CD8-positive, alpha-beta memory T cell (primary cell): ENCODE results near the gene ATP6V0E2. TPM values are rescaled to one million over a fixed set of nuclear protein-coding genes. Genes with fewer than 3 reads are reported as not detected.

Source experiments
- CTCF ChIA-PET: fragments of 350-600 bp; sonication (Branson Sonifier 250); formaldehyde crosslinking; loops from one replicate; lab custom pipeline; 2021; ENCODE audit warnings: antibody characterized with exemption; lab: Charles Lee
- POLR2A ChIA-PET: fragments of 350-600 bp; sonication (Branson Sonifier 250); formaldehyde crosslinking; loops from one replicate; lab custom pipeline; 2021; ENCODE audit warnings: antibody characterized with exemption; lab: Charles Lee
- DNase-seq, 5 donors: peaks; one replicate each; pipeline versions ENCODE4 v3.0.0 to v3.0.0-alpha.2; 2020 to 2022; ENCODE audit warnings: mixed read lengths in 1 of 5
- H3K27ac ChIP-seq: one replicate; pipeline ENCODE4 v1.7.0; 2013; ENCODE audit warnings: low read depth, mild to moderate bottlenecking, low read length, moderate library complexity
- H3K27me3 ChIP-seq: 2 replicates; pipeline ENCODE4 v1.7.0; 2013; ENCODE audit warnings: low read length, mild to moderate bottlenecking; ENCODE audit not compliant: insufficient read depth, poor library complexity, severe bottlenecking
- H3K36me3 ChIP-seq: 2 replicates; pipeline ENCODE4 v1.7.0; 2013; ENCODE audit warnings: mild to moderate bottlenecking, low read length, moderate library complexity; ENCODE audit not compliant: insufficient read depth
- H3K4me1 ChIP-seq: 2 replicates; pipeline ENCODE4 v1.7.0; 2013; ENCODE audit warnings: mild to moderate bottlenecking, low read length, moderate library complexity; ENCODE audit not compliant: insufficient read depth
- H3K4me3 ChIP-seq: 2 replicates; pipeline ENCODE4 v1.7.0; 2013; ENCODE audit warnings: mild to moderate bottlenecking, low read length
- H3K9me3 ChIP-seq: 2 replicates; pipeline ENCODE4 v1.7.0; 2013; ENCODE audit warnings: mild to moderate bottlenecking, low read length
- H3K27ac Mint-ChIP-seq, 8 donors: one replicate each; pipeline ENCODE4 v1.8.0; 2020 to 2021; ENCODE audit warnings: mixed read lengths in 8 of 8, mild to moderate bottlenecking in 6 of 8, inconsistent platforms in 3 of 8, moderate library complexity in 3 of 8
- H3K27me3 Mint-ChIP-seq, 2 donors: one replicate each; pipeline ENCODE4 v1.8.0; 2020 to 2021; ENCODE audit warnings: mixed read lengths in 2 of 2, mild to moderate bottlenecking in 1 of 2, moderate library complexity in 1 of 2
- H3K36me3 Mint-ChIP-seq, 3 donors: one replicate each; pipeline ENCODE4 v1.8.0; 2020 to 2021; ENCODE audit warnings: mixed read lengths in 3 of 3, inconsistent platforms in 1 of 3, mild to moderate bottlenecking in 1 of 3
- H3K4me1 Mint-ChIP-seq, 3 donors: one replicate each; pipeline ENCODE4 v1.8.0; 2020 to 2021; ENCODE audit warnings: mixed read lengths in 3 of 3, inconsistent platforms in 1 of 3, mild to moderate bottlenecking in 1 of 3
- H3K4me3 Mint-ChIP-seq, 7 donors: one replicate each; pipeline ENCODE4 v1.8.0; 2020 to 2021; ENCODE audit warnings: mixed read lengths in 7 of 7, mild to moderate bottlenecking in 6 of 7, moderate library complexity in 4 of 7, inconsistent platforms in 2 of 7
- H3K9me3 Mint-ChIP-seq, 5 donors: one replicate each; pipeline ENCODE4 v1.8.0; 2020 to 2022; ENCODE audit warnings: mixed read lengths in 5 of 5, mild to moderate bottlenecking in 3 of 5, moderate library complexity in 2 of 5, inconsistent platforms in 1 of 5
- polyA plus RNA-seq: library from polyadenylated mRNA; unstranded; fragments of 300-500 nt; fragmentation: Illumina TruSeq; gene quantifications from one replicate; pipeline ENCODE4 v1.2.3, GENCODE V29; 2021
- total RNA-seq, 2 experiments: library from RNA; stranded (reverse); gene quantifications; one replicate each; pipeline ENCODE4 v1.2.3, GENCODE V29; 2021

Gene ATP6V0E2
- total and polyA plus RNA-seq, 3 experiments from 2014 or later: 68.3 to 144 (median 76.2) TPM

DNA sequence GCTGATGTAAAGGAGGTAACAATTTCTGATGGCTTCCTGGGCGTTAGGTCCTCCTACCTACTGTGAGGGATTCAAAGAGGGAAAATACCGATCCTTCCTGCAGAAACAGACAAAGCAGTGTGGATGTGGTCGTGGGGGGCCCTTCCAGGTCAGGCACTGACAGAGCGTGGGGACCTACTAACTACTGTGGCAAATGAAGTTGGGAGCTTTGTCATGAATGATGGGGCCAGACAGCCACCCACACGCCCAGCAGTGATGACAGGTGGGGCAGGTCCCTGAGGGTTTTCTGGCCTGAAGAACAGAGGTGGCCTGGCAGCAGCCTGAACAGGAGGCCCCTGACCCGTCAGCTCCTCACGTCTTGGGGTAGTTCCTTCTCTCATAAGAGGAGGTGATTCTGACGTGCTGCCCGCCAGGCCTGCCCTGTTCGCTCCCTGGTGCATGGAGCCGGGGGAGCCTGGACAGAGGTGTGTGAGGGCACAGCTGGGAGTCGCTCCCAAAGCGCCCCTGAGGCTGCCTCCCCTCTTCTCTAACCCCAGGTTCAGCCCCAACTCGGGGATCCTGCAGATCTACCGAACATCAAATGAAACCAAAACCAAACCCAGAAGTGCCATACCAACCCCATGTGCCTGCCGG lies 4.2 kb downstream of the ATP6V0E2 start:
- peaks cover 25 to 44% (median 42%) of the 10 kb centered on the region in 3 donors for H3K4me1 Mint-ChIP-seq
- H3K27me3 ChIP-seq: no peaks in the 10 kb centered on the region
- no peaks in the 10 kb centered on the region for H3K36me3 ChIP-seq
- H3K36me3 Mint-ChIP-seq: peaks cover 2 to 58% (median 7%) of the 10 kb centered on the region in 3 donors
- no peaks in the 10 kb centered on the region for H3K9me3 ChIP-seq
- no peak for DNase-seq
- ChIA-PET POLR2A (no interaction called here), CTCF (no interaction called here)
- H3K27ac ChIP-seq: no peak overlapping the region
- no peaks in the 10 kb centered on the region for H3K9me3 Mint-ChIP-seq
- peak overlapping the region in 2 of 8 donors; percentile 11 to 66 for H3K27ac Mint-ChIP-seq
- peaks cover 17% of the 10 kb centered on the region for H3K4me1 ChIP-seq
- peak overlapping the region in 1 of 7 donors; percentile 34 for H3K4me3 Mint-ChIP-seq
- H3K27me3 Mint-ChIP-seq: no peaks in the 10 kb centered on the region
- no peak overlapping the region for H3K4me3 ChIP-seq

DNA sequence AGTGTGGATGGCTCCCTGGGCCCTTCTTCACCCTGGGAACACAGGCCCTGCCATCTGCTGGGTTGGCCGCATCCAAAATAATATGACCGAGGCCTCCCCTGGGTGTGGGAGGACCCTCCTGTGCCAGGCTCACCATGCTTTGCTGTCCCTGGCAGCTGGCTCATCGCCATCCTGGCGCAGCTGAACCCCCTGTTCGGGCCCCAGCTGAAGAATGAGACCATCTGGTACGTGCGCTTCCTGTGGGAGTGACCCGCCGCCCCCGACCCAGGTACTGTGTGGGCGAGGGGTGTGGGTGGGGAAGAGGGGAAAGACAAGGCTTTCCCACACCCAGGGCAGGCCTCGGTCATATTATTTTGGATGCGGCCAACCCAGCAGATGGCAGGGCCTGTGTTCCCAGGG lies 4.8 kb downstream of the ATP6V0E2 start:
- Mint-ChIP-seq H3K4me1 (peaks cover 30 to 47% (median 46%) of the 10 kb centered on the region in 3 donors), H3K36me3 (peaks cover 2 to 55% (median 7%) of the 10 kb centered on the region in 3 donors), H3K27me3 (no peaks in the 10 kb centered on the region), H3K9me3 (no peaks in the 10 kb centered on the region), H3K27ac (no peak overlapping the region), H3K4me3 (peak overlapping the region in 1 of 7 donors; percentile 34)
- CTCF ChIA-PET: no interaction called here
- no peak overlapping the region for H3K4me3 ChIP-seq
- no peaks in the 10 kb centered on the region for H3K27me3 ChIP-seq
- peaks cover 18% of the 10 kb centered on the region for H3K4me1 ChIP-seq
- H3K27ac ChIP-seq: no peak overlapping the region
- no peak for DNase-seq
- H3K36me3 ChIP-seq: no peaks in the 10 kb centered on the region
- POLR2A ChIA-PET: no interaction called here
- H3K9me3 ChIP-seq: no peaks in the 10 kb centered on the region

DNA sequence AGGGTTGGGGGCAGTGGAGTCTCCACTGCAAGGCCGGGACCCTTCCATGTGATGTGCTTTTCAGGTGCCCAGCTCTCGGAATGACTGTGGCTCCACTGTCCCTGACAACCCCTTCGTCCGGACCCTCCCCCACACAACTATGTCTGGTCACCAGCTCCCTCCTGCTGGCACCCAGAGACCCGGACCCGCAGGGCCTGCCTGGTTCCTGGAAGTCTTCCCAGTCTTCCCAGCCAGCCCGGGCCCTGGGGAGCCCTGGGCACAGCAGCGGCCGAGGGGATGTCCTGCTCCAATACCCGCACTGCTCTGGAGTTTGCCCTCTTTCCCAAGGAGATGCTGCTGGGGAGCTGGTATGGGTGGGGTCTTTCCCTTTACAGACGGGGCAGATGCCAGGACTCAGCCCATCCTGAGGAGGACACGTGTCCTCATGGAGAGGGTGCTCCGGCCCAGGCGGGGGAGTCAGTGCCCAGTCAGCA lies 5.5 kb downstream of the ATP6V0E2 start:
- Histone ChIP-seq H3K4me1 (peaks cover 19% of the 10 kb centered on the region), H3K36me3 (no peaks in the 10 kb centered on the region), H3K4me3 (no peak overlapping the region), H3K27ac (no peak overlapping the region), H3K27me3 (no peaks in the 10 kb centered on the region), H3K9me3 (no peaks in the 10 kb centered on the region)
- H3K4me1 Mint-ChIP-seq: peaks cover 29 to 48% (median 47%) of the 10 kb centered on the region in 3 donors
- no peak overlapping the region for H3K27ac Mint-ChIP-seq
- no peak for DNase-seq
- POLR2A ChIA-PET: no interaction called here
- H3K9me3 Mint-ChIP-seq: no peaks in the 10 kb centered on the region
- H3K36me3 Mint-ChIP-seq: peaks cover 2 to 55% (median 7%) of the 10 kb centered on the region in 3 donors
- no peaks in the 10 kb centered on the region for H3K27me3 Mint-ChIP-seq
- CTCF ChIA-PET: no interaction called here
- peak overlapping the region in 1 of 7 donors; percentile 8 for H3K4me3 Mint-ChIP-seq

DNA sequence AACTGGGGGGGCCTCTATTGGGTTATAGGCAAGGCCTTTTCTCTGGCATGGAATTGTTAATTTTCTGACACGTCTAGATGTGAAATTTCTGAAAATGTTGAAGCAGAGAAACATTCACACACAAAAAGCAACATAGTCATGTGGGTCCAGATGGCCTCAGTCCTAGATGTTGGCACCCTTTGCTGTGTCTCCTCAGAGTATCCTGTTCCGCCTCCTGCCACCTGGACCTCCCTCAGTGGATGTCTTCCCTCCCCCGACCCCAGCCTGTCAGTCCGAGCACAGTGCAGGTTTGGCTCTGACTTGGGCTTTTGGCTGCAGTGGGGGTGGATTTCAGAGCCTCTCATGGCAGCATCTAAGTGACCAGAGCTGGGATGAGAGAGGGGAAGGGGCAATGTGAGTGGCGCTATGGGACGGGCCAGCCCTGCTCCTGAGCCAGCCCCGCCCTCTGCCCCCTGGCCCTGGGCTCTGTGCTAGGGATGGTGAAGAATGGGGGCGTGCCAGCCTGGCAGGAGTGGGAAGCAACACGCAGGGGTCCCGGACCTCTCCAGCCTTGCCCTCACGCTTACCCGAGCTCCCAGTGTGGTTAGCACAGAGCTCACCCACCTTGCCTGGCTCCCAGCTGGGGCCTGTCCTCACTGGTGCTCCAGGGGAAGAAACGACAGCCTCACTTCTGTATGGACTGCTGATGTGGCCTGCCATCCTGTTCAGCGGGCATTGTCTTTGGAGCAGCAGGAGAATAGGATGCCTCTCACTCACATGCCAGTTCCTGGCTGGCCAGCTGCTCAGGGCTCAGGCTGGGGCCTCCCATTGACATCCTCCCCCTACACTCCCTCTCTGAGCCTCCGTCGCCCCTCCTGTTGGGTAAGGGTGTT lies 6.2 kb downstream of the ATP6V0E2 start:
- H3K36me3 ChIP-seq: no peaks in the 10 kb centered on the region
- CTCF ChIA-PET: no interaction called here
- Mint-ChIP-seq H3K27ac (peak overlapping the region in 1 of 8 donors; percentile 88), H3K27me3 (no peaks in the 10 kb centered on the region), H3K36me3 (peaks cover 2 to 56% (median 7%) of the 10 kb centered on the region in 3 donors), H3K4me3 (peak overlapping the region in 1 of 7 donors; percentile 8), H3K4me1 (peaks cover 22 to 41% (median 40%) of the 10 kb centered on the region in 3 donors), H3K9me3 (no peaks in the 10 kb centered on the region)
- DNase-seq: no peak
- no peak overlapping the region for H3K4me3 ChIP-seq
- no peaks in the 10 kb centered on the region for H3K9me3 ChIP-seq
- peaks cover 12% of the 10 kb centered on the region for H3K4me1 ChIP-seq
- POLR2A ChIA-PET: no interaction called here
- no peak overlapping the region for H3K27ac ChIP-seq
- no peaks in the 10 kb centered on the region for H3K27me3 ChIP-seq

DNA sequence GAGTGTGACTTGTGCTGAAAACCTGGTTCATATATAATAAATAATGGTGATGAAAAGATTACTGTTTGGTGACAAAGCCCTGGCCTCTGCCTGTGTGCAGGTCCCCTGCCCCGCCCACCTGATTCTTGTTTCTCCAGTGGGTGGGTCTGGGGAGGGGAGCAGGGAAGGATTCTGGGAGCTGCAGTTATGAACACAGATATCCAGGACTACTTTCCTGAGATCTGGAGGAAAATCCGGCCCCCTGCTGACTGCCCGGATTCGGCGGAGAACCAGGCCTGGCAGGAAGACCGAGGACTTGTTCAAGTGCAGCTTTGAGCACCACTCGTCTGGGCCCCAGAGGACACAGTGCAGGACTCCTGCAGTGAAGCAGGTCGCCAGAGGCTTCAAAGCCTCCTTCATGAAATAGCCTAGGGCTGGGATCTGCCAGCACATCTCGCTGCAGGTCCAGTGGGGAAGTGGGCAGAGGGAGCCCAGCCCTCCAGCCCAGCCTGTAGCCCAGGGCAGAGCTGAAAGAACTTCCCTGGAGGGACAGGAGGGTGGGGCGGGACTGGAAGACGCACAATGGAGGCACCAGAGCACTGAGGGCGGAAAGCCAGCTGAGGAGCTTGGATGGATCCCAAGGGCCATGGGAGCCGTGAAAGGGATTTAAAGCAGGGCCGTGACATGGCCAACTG lies 7.0 kb downstream of the ATP6V0E2 start:
- Histone ChIP-seq H3K27ac (no peak overlapping the region), H3K9me3 (no peaks in the 10 kb centered on the region), H3K4me3 (no peak overlapping the region), H3K36me3 (no peaks in the 10 kb centered on the region), H3K4me1 (peaks cover 5% of the 10 kb centered on the region), H3K27me3 (no peaks in the 10 kb centered on the region)
- H3K4me1 Mint-ChIP-seq: peaks cover 15 to 33% (median 32%) of the 10 kb centered on the region in 3 donors
- no peaks in the 10 kb centered on the region for H3K9me3 Mint-ChIP-seq
- POLR2A ChIA-PET: no interaction called here
- no peaks in the 10 kb centered on the region for H3K27me3 Mint-ChIP-seq
- H3K27ac Mint-ChIP-seq: peak overlapping the region in 3 of 8 donors; percentile 6 to 88 (median 50)
- CTCF ChIA-PET: no interaction called here
- no peak overlapping the region for H3K4me3 Mint-ChIP-seq
- no peak for DNase-seq
- H3K36me3 Mint-ChIP-seq: peaks cover 2 to 56% (median 7%) of the 10 kb centered on the region in 3 donors

DNA sequence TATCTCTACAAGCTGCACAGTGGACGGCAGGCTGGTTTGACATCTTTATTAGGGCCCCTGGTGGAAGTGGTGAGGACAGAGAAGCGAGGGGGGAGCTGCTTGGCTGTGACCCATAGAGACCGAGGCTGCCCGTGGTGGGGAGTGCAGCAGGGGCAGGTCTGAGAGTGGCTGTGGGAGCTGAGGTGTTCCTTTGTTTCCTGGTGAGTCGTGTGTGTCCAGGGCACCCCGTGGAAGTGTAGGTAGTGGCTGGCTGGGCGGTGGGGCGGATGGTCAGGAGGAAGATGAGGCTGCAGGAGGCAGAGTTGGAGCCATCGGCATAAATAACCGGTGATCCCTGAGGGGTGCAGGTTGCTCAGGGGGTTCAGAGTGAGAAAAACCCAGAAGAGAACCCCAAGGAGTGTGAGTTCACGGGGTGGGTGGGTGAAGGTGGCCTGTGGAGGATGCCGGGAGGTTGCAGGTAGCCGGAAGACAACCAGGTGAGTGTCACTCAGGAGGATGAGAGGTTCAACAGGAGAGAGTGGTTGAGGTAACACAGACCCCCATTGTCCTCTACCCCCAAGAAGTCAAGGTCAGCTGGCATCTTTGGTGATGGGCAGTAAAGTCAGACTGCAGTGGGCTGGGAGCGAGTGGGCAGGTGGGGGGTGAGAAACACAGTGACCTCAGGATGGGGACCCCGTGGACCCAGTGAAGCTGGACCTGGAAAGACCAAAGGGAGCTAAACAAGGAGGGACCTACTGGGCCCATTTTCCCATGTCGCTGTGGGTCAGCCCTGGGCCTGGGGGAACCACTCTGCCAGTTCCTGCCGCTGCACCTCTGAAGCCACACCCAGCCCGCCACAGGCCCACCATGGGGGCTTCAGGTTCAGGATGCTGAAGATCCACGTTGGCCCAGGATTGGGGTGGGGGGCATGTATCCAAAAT lies 7.8 kb downstream of the ATP6V0E2 start:
- Histone ChIP-seq H3K27ac (no peak overlapping the region), H3K4me1 (peaks cover 5% of the 10 kb centered on the region), H3K36me3 (no peaks in the 10 kb centered on the region), H3K4me3 (no peak overlapping the region), H3K9me3 (no peaks in the 10 kb centered on the region), H3K27me3 (no peaks in the 10 kb centered on the region)
- H3K4me1 Mint-ChIP-seq: peaks cover 12 to 28% (median 28%) of the 10 kb centered on the region in 3 donors
- H3K9me3 Mint-ChIP-seq: no peaks in the 10 kb centered on the region
- no peak for DNase-seq
- CTCF ChIA-PET: interaction anchor here (1.5 kb wide), 1 partner anchor 43 kb away, joined by 3 read pairs; no protein-coding TSS in a partner anchor
- no peaks in the 10 kb centered on the region for H3K27me3 Mint-ChIP-seq
- POLR2A ChIA-PET: interaction anchor here (0.6 kb wide), 1 partner anchor 49 kb away, joined by 3 read pairs; no protein-coding TSS in a partner anchor
- H3K27ac Mint-ChIP-seq: peak overlapping the region in 4 of 8 donors; percentile 6 to 70 (median 60)
- no peak overlapping the region for H3K4me3 Mint-ChIP-seq
- peaks cover under 1 to 59% (median 7%) of the 10 kb centered on the region in 3 donors for H3K36me3 Mint-ChIP-seq
